K562 (cell line): ENCODE data around the gene SGMS1. TPM values are rescaled to one million over a fixed set of nuclear protein-coding genes. Genes with fewer than 3 reads are reported as not detected.

Source experiments
- ARHGAP35 ChIP-seq: fragments of 450-650 bp; IDR thresholded peaks from 2 replicates; pipeline ENCODE4 v1.6.1; 2018; ENCODE audit not compliant: partially characterized antibody
- BCL6 ChIP-seq: fragments of 250-450 bp; sonication (Bioruptor Pico); IDR thresholded peaks from 2 replicates; pipeline ENCODE4 v1.4.0; 2020
- CBFB ChIP-seq: sonication (generic); formaldehyde crosslinking; IDR thresholded peaks from 2 replicates; pipeline ENCODE4 v1.4.0; 2020; ENCODE audit warnings: mild to moderate bottlenecking, missing genetic modification reagents
- DDX20 ChIP-seq: fragments of 450-650 bp; IDR thresholded peaks from 2 replicates; pipeline ENCODE4 v1.6.1; 2016; ENCODE audit warnings: missing genetic modification characterization, low read depth, mild to moderate bottlenecking, missing compliant biosample characterization, moderate library complexity
- EP400 ChIP-seq: fragments of 450-650 bp; IDR thresholded peaks from 2 replicates; pipeline ENCODE4 v1.6.1; 2017; ENCODE audit warnings: antibody characterized with exemption, mild to moderate bottlenecking, moderate library complexity
- ETV1 ChIP-seq: fragments of 450-650 bp; conservative IDR thresholded peaks from 2 replicates; pipeline ENCODE4 v1.6.1; 2016; ENCODE audit warnings: missing genetic modification characterization, control low read depth, low read depth, missing compliant biosample characterization
- EZH2 ChIP-seq: IDR thresholded peaks from 2 replicates; pipeline ENCODE4 v1.6.1; 2012; ENCODE audit warnings: low read depth, mild to moderate bottlenecking, inconsistent platforms, low read length, borderline replicate concordance
- FOXA1 ChIP-seq: fragments of 450-650 bp; IDR thresholded peaks from 2 replicates; pipeline ENCODE4 v1.6.1; 2016; ENCODE audit warnings: mild to moderate bottlenecking, borderline replicate concordance
- JUNB ChIP-seq: fragments of 450-650 bp; formaldehyde crosslinking; conservative IDR thresholded peaks from 2 replicates; pipeline ENCODE4 v1.4.0; 2020; ENCODE audit warnings: mild to moderate bottlenecking
- KDM2B ChIP-seq: fragments of 250-450 bp; sonication (Bioruptor Pico); IDR thresholded peaks from 2 replicates; pipeline ENCODE4 v1.8.0; 2021; ENCODE audit warnings: mild to moderate bottlenecking, moderate library complexity
- MAFF ChIP-seq: IDR thresholded peaks from 2 replicates; pipeline ENCODE4 v1.6.1; 2012; ENCODE audit warnings: low read length, improper control_type of control experiment
- MAFK ChIP-seq: IDR thresholded peaks from 2 replicates; pipeline ENCODE4 v1.6.1; 2011; ENCODE audit warnings: low read length, improper control_type of control experiment
- MAZ ChIP-seq, 2 experiments: fragments of 450-650 bp in 1 of 2; sonication (generic) in 1 of 2; formaldehyde crosslinking; IDR thresholded peaks in 1 of 2; conservative IDR thresholded peaks in 1 of 2; 2 replicates each; pipeline versions ENCODE4 v1.4.0 to v1.5.0; 2020; ENCODE audit warnings: mild to moderate bottlenecking in 1 of 2, missing genetic modification reagents in 1 of 2
- NCOR1 ChIP-seq: fragments of 450-650 bp; IDR thresholded peaks from 2 replicates; pipeline ENCODE4 v1.6.1; 2016; ENCODE audit warnings: mild to moderate bottlenecking, moderate library complexity
- NR4A1 ChIP-seq, 2 experiments: fragments of 250-450 bp in 1 of 2; fragments of 450-650 bp in 1 of 2; sonication (Bioruptor Pico) in 1 of 2; IDR thresholded peaks; 2 replicates each; pipeline versions ENCODE4 v1.4.0 to v1.6.1; 2016 to 2020; ENCODE audit warnings: mild to moderate bottlenecking in 2 of 2, missing compliant biosample characterization in 1 of 2, missing genetic modification characterization in 1 of 2, moderate library complexity in 1 of 2
- PHB ChIP-seq: fragments of 250-450 bp; sonication (Bioruptor Pico); IDR thresholded peaks from 2 replicates; pipeline ENCODE4 v1.5.0; 2021
- PHF8 ChIP-seq: fragments of 200-600 bp; sonication (generic); IDR thresholded peaks from 2 replicates; pipeline ENCODE4 v1.6.1; 2012; ENCODE audit warnings: mixed run types, mild to moderate bottlenecking, inconsistent platforms, low read length, moderate library complexity, borderline replicate concordance
- POLR2AphosphoS5 ChIP-seq: IDR thresholded peaks from 2 replicates; pipeline ENCODE4 v1.6.1; 2011; ENCODE audit warnings: mild to moderate bottlenecking, low read depth, low read length, moderate library complexity; ENCODE audit not compliant: control insufficient read depth, insufficient read depth
- POLR2H ChIP-seq: IDR thresholded peaks from 2 replicates; pipeline ENCODE4 v1.6.1; 2016; ENCODE audit warnings: missing genetic modification characterization, low read depth, mild to moderate bottlenecking, control low read depth, missing compliant biosample characterization, moderate library complexity
- SAP30 ChIP-seq: fragments of 200-600 bp; sonication (generic); IDR thresholded peaks from 2 replicates; pipeline ENCODE4 v1.6.1; 2012; ENCODE audit warnings: borderline replicate concordance, low read depth, mild to moderate bottlenecking, moderate library complexity, low read length, control low read depth, inconsistent platforms; ENCODE audit not compliant: insufficient read depth, poor library complexity, severe bottlenecking
- SUPT5H ChIP-seq: fragments of 450-650 bp; IDR thresholded peaks from 2 replicates; pipeline ENCODE4 v1.6.1; 2016
- TSHZ1 ChIP-seq: fragments of 250-450 bp; sonication (Bioruptor Pico); IDR thresholded peaks from 2 replicates; pipeline ENCODE4 v1.4.0; 2020; ENCODE audit warnings: mild to moderate bottlenecking, moderate library complexity
- ZNF217 ChIP-seq: sonication (generic); formaldehyde crosslinking; IDR thresholded peaks from 2 replicates; pipeline ENCODE4 v1.8.0; 2022; ENCODE audit warnings: mild to moderate bottlenecking, missing genetic modification reagents
- ZNF398 ChIP-seq: fragments of 250-450 bp; sonication (Bioruptor Pico); IDR thresholded peaks from 2 replicates; pipeline ENCODE4 v1.8.0; 2021; ENCODE audit warnings: moderate library complexity, mild to moderate bottlenecking, inconsistent platforms
- polyA plus RNA-seq, 8 experiments: library from polyadenylated mRNA; depleted of rRNA in 4 of 8; stranded (reverse) in 5 of 8; unstranded in 3 of 8; fragments of >200 nt; fragmentation: Nextera tagmentation in 2 of 8; fragmentation: Illumina TruSeq in 1 of 8; extraction: Ambion mirVana in 2 of 8; extraction: Trizol in 1 of 8; gene quantifications; 2 replicates each; pipeline versions ENCODE4 v1.2.1 to v1.2.3, GENCODE V29; 2011 to 2014; ENCODE audit warnings: inconsistent platforms in 1 of 8, missing spikeins in 1 of 8
- total RNA-seq, 7 experiments: library from RNA; depleted of rRNA in 6 of 7; stranded (reverse); fragments of >200 nt in 6 of 7; fragmentation: Illumina TruSeq in 2 of 7; extraction: Trizol in 2 of 7; gene quantifications; 2 replicates each; pipeline versions ENCODE4 v1.2.1 to v1.2.3, GENCODE V29; 2011 to 2021; ENCODE audit warnings: low replicate concordance in 1 of 7

The SGMS1 gene
- total and polyA plus RNA-seq, 9 of the 15 experiments (the other 6 are each of a cell fraction or from before 2014, with no cell fraction given) = 22.6 to 232 (median 82.2) TPM

GRCh38 chr10:50624866-50625501 lies 1.2 kb upstream of the SGMS1 start (continued):
- no peak for TF ChIP-seq TSHZ1 (CRISPR knock-in tag)
- TF ChIP-seq KDM2B (CRISPR knock-in tag) = 0 out of 2 replicates have a peak, but pooled peaks have one; percentile 4
- no peak; the same call in none of the 2 replicates for TF ChIP-seq ETV1 (tag)
- no peak for TF ChIP-seq ARHGAP35
- peak; percentile 52 for TF ChIP-seq SAP30
- no peak; the same call in 1 of the 2 replicates for TF ChIP-seq POLR2H (tag)
- no peak for TF ChIP-seq NCOR1
- TF ChIP-seq POLR2AphosphoS5 = 0 out of 2 replicates have a peak, but pooled peaks have one; percentile 50
- TF ChIP-seq EP400 = peak; percentile 92
- TF ChIP-seq SUPT5H = peak; percentile 82
- no peak for TF ChIP-seq NR4A1 (CRISPR knock-in tag; IDR thresholded peaks at IDR 0.05)
- no peak; the same call in none of the 2 replicates for TF ChIP-seq NR4A1 (tag; IDR thresholded peaks at IDR 0.05)
- peak; percentile 81 for TF ChIP-seq PHF8
- TF ChIP-seq MAFF = no peak
- no peak for TF ChIP-seq DDX20
- no peak for TF ChIP-seq BCL6
- no peak for TF ChIP-seq CBFB (CRISPR knock-in tag)
- no peak for TF ChIP-seq FOXA1
- TF ChIP-seq PHB (CRISPR knock-in tag) = no peak
- no peak for TF ChIP-seq ZNF398 (CRISPR knock-in tag)
- no peak for TF ChIP-seq ZNF217 (CRISPR knock-in tag)
- TF ChIP-seq MAFK = 0 out of 2 replicates have a peak, but pooled peaks have one; percentile 1
- TF ChIP-seq MAZ (CRISPR knock-in tag; conservative IDR thresholded peaks at IDR 0.05 in 1 of 2, IDR thresholded peaks at IDR 0.05 in 1 of 2) = peak in 1 of 2 experiments; percentile 64; a peak in 1 of 4 replicates
- TF ChIP-seq JUNB (CRISPR knock-in tag) = no peak
- TF ChIP-seq EZH2 = no peak
